Glutamatergic neuron (in vitro differentiated cells): Measurements from ENCODE around the gene TBC1D9. TPM values are rescaled to one million over a fixed set of nuclear protein-coding genes. Genes with fewer than 3 reads are reported as not detected.

ENCODE experiments used
- DNase-seq: peaks from one replicate; pipeline ENCODE4 v3.0.0; 2022
- H3K27ac Mint-ChIP-seq: one replicate; pipeline ENCODE4 v1.8.0; 2020; ENCODE audit warnings: mild to moderate bottlenecking, mixed read lengths, inconsistent platforms; ENCODE audit not compliant: unreplicated experiment
- H3K27me3 Mint-ChIP-seq: one replicate; pipeline ENCODE4 v1.8.0; 2020; ENCODE audit warnings: mild to moderate bottlenecking, moderate library complexity, mixed read lengths, inconsistent platforms; ENCODE audit not compliant: unreplicated experiment
- H3K36me3 Mint-ChIP-seq: one replicate; pipeline ENCODE4 v1.8.0; 2020; ENCODE audit warnings: mild to moderate bottlenecking, mixed read lengths, inconsistent platforms; ENCODE audit not compliant: unreplicated experiment
- H3K4me1 Mint-ChIP-seq: one replicate; pipeline ENCODE4 v1.8.0; 2020; ENCODE audit warnings: mild to moderate bottlenecking, low read depth, mixed read lengths, inconsistent platforms; ENCODE audit not compliant: unreplicated experiment
- H3K4me3 Mint-ChIP-seq: one replicate; pipeline ENCODE4 v1.8.0; 2020; ENCODE audit warnings: mild to moderate bottlenecking, mixed read lengths, inconsistent platforms; ENCODE audit not compliant: unreplicated experiment
- H3K9me3 Mint-ChIP-seq: one replicate; pipeline ENCODE4 v1.8.0; 2020; ENCODE audit warnings: mild to moderate bottlenecking, moderate library complexity, mixed read lengths, inconsistent platforms; ENCODE audit not compliant: unreplicated experiment
- CTCF ChIP-seq: fragments of 200-600 bp; sonication (generic); IDR thresholded peaks from one replicate; pipeline ENCODE4 v1.5.0; 2021; ENCODE audit not compliant: partially characterized antibody, unreplicated experiment
- total RNA-seq: library from RNA; stranded (reverse); fragmentation: NEBNext Ultra II Directional; extraction: Animal tissue kit (Norgen Biotek cat#: 25700); gene quantifications from one replicate; pipeline ENCODE4 v1.2.1, GENCODE V29; 2021; ENCODE audit not compliant: unreplicated experiment

The TBC1D9 gene
- total RNA-seq, 1 donor from 2014 or later = 47.8 TPM

DNA sequence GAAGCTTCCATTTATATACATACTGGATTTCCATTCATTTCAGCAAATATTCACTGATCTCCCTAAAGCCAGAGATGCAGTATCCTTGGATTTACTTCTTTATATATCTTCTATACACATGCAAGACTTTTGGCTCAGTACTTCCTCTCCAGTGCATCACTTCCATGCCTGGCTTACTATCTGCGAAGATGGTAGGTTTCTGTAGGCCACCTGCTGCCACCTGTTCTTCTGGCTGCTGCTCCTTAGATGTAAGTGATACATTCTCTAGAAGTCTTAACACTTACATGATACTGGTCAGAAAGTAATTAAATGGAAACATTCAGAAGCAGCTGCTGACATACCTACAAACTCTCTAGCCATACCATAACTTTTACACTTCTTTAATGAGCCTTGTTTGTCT, 48.9 kb downstream of the TBC1D9 start:
- peaks cover 8% of the 10 kb centered on the region for H3K36me3 Mint-ChIP-seq

GRCh38 chr4:140706665-140707064, 49.5 kb downstream of the TBC1D9 start:
- H3K36me3 Mint-ChIP-seq = peaks cover 9% of the 10 kb centered on the region
- H3K9me3 Mint-ChIP-seq = peaks cover 3% of the 10 kb centered on the region
- H3K27me3 Mint-ChIP-seq = peaks cover 3% of the 10 kb centered on the region
- H3K4me3 Mint-ChIP-seq = no peak overlapping the region
- H3K27ac Mint-ChIP-seq = no peak overlapping the region
- TF ChIP-seq CTCF = no peak
- peaks cover 9% of the 10 kb centered on the region for H3K4me1 Mint-ChIP-seq
- no peak for DNase-seq

More for the DNA sequence above, 48.9 kb downstream of the TBC1D9 start:
- Mint-ChIP-seq H3K4me1 (peaks cover 9% of the 10 kb centered on the region), H3K27me3 (peaks cover 3% of the 10 kb centered on the region), H3K4me3 (no peak overlapping the region), H3K27ac (no peak overlapping the region), H3K9me3 (peaks cover under 1% of the 10 kb centered on the region)
- no peak for DNase-seq
- no peak for TF ChIP-seq CTCF

DNA sequence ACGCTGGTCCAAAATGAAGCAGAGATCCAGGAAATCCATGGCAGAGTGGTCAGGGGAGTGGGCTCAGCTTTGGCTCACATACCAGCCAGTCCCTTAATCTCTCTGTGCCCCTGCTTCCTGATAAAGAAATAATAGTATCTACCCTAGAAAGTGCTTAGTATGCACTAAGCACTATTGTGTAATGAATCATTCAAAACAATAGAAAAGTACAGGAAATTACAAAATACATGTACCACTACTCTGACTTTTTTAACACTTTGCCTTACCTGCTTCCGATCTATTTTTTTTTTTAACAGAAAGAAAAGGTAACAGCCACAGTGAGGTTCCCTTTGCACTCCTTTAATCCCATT, 49.9 kb downstream of the TBC1D9 start:
- H3K4me3 Mint-ChIP-seq = no peak overlapping the region
- peaks cover 9% of the 10 kb centered on the region for H3K36me3 Mint-ChIP-seq

DNA sequence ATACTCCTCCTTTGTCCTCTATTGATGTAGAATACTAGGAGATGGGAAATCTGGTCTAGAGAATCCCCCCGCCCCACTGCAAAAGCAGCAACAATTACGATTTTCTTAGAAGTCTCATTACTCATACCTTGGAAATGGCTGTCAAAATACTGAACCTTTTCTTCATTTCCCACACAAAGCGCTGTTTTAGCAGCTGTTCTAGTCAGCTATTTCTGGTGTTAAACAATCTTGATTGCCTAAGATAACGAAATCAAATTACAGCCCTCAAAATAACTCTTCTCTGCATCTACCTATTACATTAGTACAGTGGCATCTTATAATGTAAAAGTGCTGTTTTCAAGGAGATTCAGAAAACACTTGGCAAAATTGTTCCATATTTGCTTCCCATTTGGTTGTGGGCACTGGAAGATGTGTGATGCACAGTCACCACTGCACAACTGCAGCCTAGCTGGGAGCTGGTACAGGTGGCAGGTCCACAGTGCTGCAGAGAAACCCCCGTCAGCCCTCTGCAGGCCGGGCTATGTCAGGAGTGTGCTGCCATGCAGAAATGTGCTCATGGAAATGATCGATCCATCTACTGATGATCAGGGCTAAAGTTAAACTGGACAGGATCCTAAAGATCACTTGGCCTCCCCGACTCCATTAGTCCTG, 50.4 kb downstream of the TBC1D9 start:
- H3K27me3 Mint-ChIP-seq = peaks cover 3% of the 10 kb centered on the region
- no peak for TF ChIP-seq CTCF
- peaks cover 9% of the 10 kb centered on the region for H3K4me1 Mint-ChIP-seq
- H3K4me3 Mint-ChIP-seq = no peak overlapping the region
- H3K27ac Mint-ChIP-seq = no peak overlapping the region
- H3K36me3 Mint-ChIP-seq = peaks cover 9% of the 10 kb centered on the region
- peaks cover 3% of the 10 kb centered on the region for H3K9me3 Mint-ChIP-seq
- DNase-seq = no peak

More for the DNA sequence above, 49.9 kb downstream of the TBC1D9 start:
- Mint-ChIP-seq H3K27ac (no peak overlapping the region), H3K27me3 (peaks cover 3% of the 10 kb centered on the region), H3K4me1 (peaks cover 9% of the 10 kb centered on the region), H3K9me3 (peaks cover 3% of the 10 kb centered on the region)
- TF ChIP-seq CTCF = no peak
- DNase-seq = no peak

DNA sequence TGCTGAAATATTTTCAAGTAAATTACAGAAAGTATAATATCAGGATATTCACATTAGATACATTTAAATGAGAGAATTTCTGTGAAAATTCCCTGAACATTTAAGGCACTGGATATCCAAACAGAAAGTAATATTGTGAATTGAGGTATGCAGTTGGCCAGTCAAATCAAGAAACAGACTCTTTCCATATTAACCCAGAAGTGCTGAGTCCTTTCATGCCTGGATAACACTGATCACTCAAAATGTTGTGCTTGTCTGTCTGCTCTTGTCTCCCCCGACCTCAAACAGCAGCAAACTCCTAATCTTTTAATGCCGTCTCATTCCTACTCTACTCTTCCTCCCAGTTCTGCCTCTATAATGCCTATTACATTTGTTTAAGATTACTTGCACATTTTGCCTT, 51.2 kb downstream of the TBC1D9 start:
- Mint-ChIP-seq H3K9me3 (peaks cover 3% of the 10 kb centered on the region), H3K4me1 (peaks cover 4% of the 10 kb centered on the region), H3K27me3 (peaks cover 3% of the 10 kb centered on the region), H3K4me3 (no peak overlapping the region), H3K27ac (no peak overlapping the region), H3K36me3 (peaks cover 9% of the 10 kb centered on the region)
- TF ChIP-seq CTCF = no peak
- no peak for DNase-seq
